ENCODE data around the gene UTS2B.

The UTS2B gene

GRCh38 chr3:191238321-191238817 is 92.0 kb downstream of the UTS2B start:
- DNase-seq (ENCODE audit: low spot score), result no peak

GRCh38 chr3:191237047-191237882 is 93.1 kb downstream of the UTS2B start:
- peak; percentile 60 for DNase-seq (ENCODE audit: low spot score)

- no peak for DNase-seq (ENCODE audit: low spot score)
Measured at GRCh38 chr3:191236646-191237045, 93.7 kb downstream of the UTS2B start.

DNA sequence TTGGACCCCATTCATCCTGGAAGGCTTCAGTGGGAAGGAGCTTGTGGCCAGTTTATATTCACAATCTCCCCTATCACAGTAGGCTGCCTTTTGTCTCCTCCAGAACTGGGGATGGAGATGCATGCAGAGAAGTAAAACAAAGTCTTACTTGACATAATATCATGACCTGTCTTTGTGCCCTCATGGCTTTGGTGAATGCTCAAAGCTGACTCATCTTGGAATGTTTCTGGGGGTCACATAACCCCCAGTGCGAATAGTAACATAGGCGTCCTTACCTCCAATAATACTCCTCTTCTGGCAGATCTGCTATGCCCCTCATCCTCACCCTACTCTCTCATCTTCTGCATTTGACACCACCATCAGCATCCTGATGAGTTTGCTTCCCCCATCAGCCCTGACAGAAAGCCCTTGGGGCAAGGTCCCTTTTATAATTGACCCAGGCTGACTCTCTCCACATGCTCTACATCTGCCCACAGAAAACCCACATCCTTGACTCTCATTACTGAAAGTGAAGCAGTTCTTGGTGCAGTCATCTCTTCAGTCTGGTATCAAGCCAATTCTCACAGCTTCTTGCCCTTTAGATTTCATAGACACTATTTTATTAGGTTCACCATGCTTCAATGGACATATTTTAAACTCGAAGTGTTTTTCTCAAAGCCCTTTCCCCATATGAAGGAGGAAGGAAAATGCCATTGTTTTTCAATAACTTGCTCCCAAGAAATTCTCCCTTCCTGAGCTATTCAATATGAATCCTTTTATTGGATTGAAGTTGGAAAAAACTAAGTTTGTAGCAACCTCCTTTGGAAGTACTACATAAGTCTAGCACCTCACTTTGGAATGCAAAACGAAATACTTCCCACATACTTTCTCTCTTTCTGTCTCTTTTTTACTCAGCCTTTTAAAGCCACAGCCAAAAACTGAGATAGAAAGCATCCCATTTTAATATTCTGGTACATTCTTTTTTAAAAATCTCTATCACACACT is 94.7 kb downstream of the UTS2B start:
- DNase-seq (ENCODE audit: low spot score), result peak; percentile 93

DNA sequence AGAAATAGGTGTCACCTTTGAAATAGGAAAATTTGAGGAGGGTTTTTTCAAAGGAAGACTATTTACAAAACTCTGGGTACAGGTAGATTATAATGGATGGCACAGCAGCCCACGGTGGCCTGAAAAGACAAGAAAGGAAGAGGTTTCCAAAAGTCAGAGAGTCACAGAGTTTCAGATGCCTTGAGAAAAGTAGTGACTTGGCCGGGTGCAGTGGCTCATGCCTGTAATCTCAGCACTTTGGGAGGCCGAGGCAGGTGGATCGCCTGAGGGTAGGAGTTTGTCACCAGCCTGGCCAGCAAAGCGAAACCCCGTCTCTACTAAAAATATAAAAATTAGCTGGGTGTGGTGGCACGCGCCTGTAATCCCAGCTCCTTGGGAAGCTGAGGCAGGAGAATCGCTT is 96.1 kb downstream of the UTS2B start:
- no peak for DNase-seq (ENCODE audit: low spot score)

- DNase-seq (ENCODE audit: low spot score), result no peak
Measured at GRCh38 chr3:191227541-191227940, 102.8 kb downstream of the UTS2B start.

- DNase-seq (ENCODE audit: low spot score), result no peak
Measured at GRCh38 chr3:191221638-191222037, 108.7 kb downstream of the UTS2B start.

GRCh38 chr3:191220908-191221307 is 109.4 kb downstream of the UTS2B start:
- no peak for DNase-seq (ENCODE audit: low spot score)

GRCh38 chr3:191217301-191217700 is 113.0 kb downstream of the UTS2B start:
- peak; percentile 39 for DNase-seq (ENCODE audit: low spot score)
